ENCODE measurements around the gene HNRNPD. TPM values are rescaled to one million over a fixed set of nuclear protein-coding genes. Genes with fewer than 3 reads are reported as not detected.
"Not testable (repeated sequence)": the region's sequence is repeated elsewhere in the genome, so short reads cannot be mapped to it uniquely, and the experiment has no call there.

HNRNPD gene
- total and polyA plus RNA-seq, 11 donors: 33.8 to 150 (median 122) TPM

GRCh38 chr4:82331814-82332213, 42.0 kb downstream of the HNRNPD start:
- Histone ChIP-seq H3K4me3 (no peak overlapping the region), H3K4me1 (no peaks in the 10 kb centered on the region), H3K9me3 (peaks cover 0 to 25% (median 0%) of the 10 kb centered on the region in 12 donors), H3K27me3 (no peaks in the 10 kb centered on the region), H3K27ac (no peak overlapping the region), H3K36me3 (no peaks in the 10 kb centered on the region)
- DNase-seq (no peak), ATAC-seq (no peak)
- TF ChIP-seq POLR2A (IDR thresholded peaks at IDR 0.05): no peak
- TF ChIP-seq, protein P1, sequence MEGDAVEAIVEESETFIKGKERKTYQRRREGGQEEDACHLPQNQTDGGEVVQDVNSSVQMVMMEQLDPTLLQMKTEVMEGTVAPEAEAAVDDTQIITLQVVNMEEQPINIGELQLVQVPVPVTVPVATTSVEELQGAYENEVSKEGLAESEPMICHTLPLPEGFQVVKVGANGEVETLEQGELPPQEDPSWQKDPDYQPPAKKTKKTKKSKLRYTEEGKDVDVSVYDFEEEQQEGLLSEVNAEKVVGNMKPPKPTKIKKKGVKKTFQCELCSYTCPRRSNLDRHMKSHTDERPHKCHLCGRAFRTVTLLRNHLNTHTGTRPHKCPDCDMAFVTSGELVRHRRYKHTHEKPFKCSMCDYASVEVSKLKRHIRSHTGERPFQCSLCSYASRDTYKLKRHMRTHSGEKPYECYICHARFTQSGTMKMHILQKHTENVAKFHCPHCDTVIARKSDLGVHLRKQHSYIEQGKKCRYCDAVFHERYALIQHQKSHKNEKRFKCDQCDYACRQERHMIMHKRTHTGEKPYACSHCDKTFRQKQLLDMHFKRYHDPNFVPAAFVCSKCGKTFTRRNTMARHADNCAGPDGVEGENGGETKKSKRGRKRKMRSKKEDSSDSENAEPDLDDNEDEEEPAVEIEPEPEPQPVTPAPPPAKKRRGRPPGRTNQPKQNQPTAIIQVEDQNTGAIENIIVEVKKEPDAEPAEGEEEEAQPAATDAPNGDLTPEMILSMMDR (IDR thresholded peaks at IDR 0.05): no peak
- intact Hi-C loops (cut with DNase I): no loop called here
- 77 to 96% (median 94%) methylated on average over 4 of the region's 4 CpGs for WGBS, 4 donors

GRCh38 chr4:82320351-82320750, 53.4 kb downstream of the HNRNPD start:
- H3K4me3 ChIP-seq: no peak overlapping the region
- TF ChIP-seq, protein P1 (IDR thresholded peaks at IDR 0.05): no peak
- TF ChIP-seq POLR2A (IDR thresholded peaks at IDR 0.05): no peak
- intact Hi-C loops (cut with DNase I): no loop called here
- H3K27ac ChIP-seq: no peak overlapping the region
- ATAC-seq: no peak
- H3K4me1 ChIP-seq: no peaks in the 10 kb centered on the region
- peaks cover 0 to 7% (median 0%) of the 10 kb centered on the region in 12 donors for H3K9me3 ChIP-seq
- no peaks in the 10 kb centered on the region for H3K27me3 ChIP-seq
- WGBS, 4 donors: 88 to 94% (median 91%) methylated on average over 4 of the region's 4 CpGs
- DNase-seq: no peak
- H3K36me3 ChIP-seq: no peaks in the 10 kb centered on the region

DNA sequence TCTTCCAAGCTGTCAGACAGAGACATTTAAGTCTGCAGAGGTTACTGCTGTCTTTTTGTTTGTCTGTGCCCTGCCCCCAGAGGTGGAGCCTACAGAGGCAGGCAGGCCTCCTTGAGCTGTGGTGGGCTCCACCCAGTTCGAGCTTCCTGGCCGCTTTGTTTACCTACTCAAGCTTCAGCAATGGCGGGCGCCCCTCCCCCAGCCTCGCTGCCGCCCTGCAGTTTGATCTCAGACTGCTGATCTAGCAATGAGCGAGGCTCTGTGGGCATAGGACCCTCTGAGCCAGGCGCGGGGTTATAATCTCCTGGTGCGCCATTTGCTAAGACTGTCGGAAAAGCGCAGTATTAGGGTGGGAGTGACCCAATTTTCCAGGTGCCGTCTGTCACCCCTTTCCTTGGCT, 70.7 kb downstream of the HNRNPD start:
- WGBS, 4 donors: 88 to 91% (median 89%) methylated on average over 12 to 13 of the region's 13 CpGs
- H3K27me3 ChIP-seq; H3K27ac ChIP-seq; DNase-seq; intact Hi-C loops (cut with DNase I); H3K4me3 ChIP-seq; H3K4me1 ChIP-seq; H3K36me3 ChIP-seq; ATAC-seq; H3K9me3 ChIP-seq: not testable (repeated sequence)

Other genes with a start within 250 kb of the HNRNPD start
- 100 to 1,000 TPM in 8 of 9 donors, 10 to 100 TPM in 1; 90.8 to 184 (median 142) TPM for gene HNRNPDL, start 56.5 kb upstream of the HNRNPD start, total RNA-seq
- gene HNRNPDL, start 56.5 kb upstream of the HNRNPD start, polyA plus RNA-seq: 100 to 1,000 TPM; 120 to 236 TPM
- 10 to 100 TPM; 15.1 to 20.5 (median 17.3) TPM for gene ENOPH1, start 56.6 kb upstream of the HNRNPD start, total RNA-seq
- gene ENOPH1, start 56.6 kb upstream of the HNRNPD start, polyA plus RNA-seq: 10 to 100 TPM; 17.7 to 37.0 TPM
- 10 to 100 TPM in 8 of 9 donors, 1 to 10 TPM in 1; 8.8 to 22.9 (median 13.3) TPM for gene TMEM150C, start 188.0 kb upstream of the HNRNPD start, total RNA-seq
- gene TMEM150C, start 188.0 kb upstream of the HNRNPD start, polyA plus RNA-seq: 10 to 100 TPM in 1 of 2 donors, 1 to 10 TPM in 1; 6.2 to 11.3 TPM